ENCODE data around the gene PCYT1A.

Gene PCYT1A

GRCh38 chr3:196216089-196216564, 71.4 kb downstream of the PCYT1A start, which contains the start of gene SLC51A:
Gene SLC51A, plus strand, starts transcription at chr3:196216534. Its CDS starts 179 bp downstream, at chr3:196216713.
- no peak for TF ChIP-seq RARB (CRISPR knock-in tag; IDR thresholded peaks at IDR 0.05)
- TF ChIP-seq TSHZ2 (CRISPR knock-in tag; IDR thresholded peaks at IDR 0.05) = no peak
- TF ChIP-seq OSR1 (CRISPR knock-in tag; IDR thresholded peaks at IDR 0.05) = no peak
- no peak for TF ChIP-seq ZFP3 (CRISPR knock-in tag; IDR thresholded peaks at IDR 0.05)
- no peak for TF ChIP-seq ARNTL (CRISPR knock-in tag; IDR thresholded peaks at IDR 0.05; ENCODE audit: borderline replicate concordance, low read depth)
- TF ChIP-seq, protein P1, sequence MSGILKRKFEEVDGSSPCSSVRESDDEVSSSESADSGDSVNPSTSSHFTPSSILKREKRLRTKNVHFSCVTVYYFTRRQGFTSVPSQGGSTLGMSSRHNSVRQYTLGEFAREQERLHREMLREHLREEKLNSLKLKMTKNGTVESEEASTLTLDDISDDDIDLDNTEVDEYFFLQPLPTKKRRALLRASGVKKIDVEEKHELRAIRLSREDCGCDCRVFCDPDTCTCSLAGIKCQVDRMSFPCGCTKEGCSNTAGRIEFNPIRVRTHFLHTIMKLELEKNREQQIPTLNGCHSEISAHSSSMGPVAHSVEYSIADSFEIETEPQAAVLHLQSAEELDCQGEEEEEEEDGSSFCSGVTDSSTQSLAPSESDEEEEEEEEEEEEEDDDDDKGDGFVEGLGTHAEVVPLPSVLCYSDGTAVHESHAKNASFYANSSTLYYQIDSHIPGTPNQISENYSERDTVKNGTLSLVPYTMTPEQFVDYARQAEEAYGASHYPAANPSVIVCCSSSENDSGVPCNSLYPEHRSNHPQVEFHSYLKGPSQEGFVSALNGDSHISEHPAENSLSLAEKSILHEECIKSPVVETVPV (CRISPR knock-in tag; IDR thresholded peaks at IDR 0.05) = no peak
- TF ChIP-seq ISL1 (CRISPR knock-in tag; IDR thresholded peaks at IDR 0.05) = no peak
- TF ChIP-seq, protein P2, sequence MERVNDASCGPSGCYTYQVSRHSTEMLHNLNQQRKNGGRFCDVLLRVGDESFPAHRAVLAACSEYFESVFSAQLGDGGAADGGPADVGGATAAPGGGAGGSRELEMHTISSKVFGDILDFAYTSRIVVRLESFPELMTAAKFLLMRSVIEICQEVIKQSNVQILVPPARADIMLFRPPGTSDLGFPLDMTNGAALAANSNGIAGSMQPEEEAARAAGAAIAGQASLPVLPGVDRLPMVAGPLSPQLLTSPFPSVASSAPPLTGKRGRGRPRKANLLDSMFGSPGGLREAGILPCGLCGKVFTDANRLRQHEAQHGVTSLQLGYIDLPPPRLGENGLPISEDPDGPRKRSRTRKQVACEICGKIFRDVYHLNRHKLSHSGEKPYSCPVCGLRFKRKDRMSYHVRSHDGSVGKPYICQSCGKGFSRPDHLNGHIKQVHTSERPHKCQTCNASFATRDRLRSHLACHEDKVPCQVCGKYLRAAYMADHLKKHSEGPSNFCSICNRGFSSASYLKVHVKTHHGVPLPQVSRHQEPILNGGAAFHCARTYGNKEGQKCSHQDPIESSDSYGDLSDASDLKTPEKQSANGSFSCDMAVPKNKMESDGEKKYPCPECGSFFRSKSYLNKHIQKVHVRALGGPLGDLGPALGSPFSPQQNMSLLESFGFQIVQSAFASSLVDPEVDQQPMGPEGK (CRISPR knock-in tag; IDR thresholded peaks at IDR 0.05; ENCODE audit: borderline replicate concordance) = no peak
- no peak for TF ChIP-seq ZNF70 (CRISPR knock-in tag; IDR thresholded peaks at IDR 0.05)
- TF ChIP-seq TCF4 (CRISPR knock-in tag; IDR thresholded peaks at IDR 0.05; ENCODE audit: borderline replicate concordance) = no peak
- ATAC-seq = no peak

DNA sequence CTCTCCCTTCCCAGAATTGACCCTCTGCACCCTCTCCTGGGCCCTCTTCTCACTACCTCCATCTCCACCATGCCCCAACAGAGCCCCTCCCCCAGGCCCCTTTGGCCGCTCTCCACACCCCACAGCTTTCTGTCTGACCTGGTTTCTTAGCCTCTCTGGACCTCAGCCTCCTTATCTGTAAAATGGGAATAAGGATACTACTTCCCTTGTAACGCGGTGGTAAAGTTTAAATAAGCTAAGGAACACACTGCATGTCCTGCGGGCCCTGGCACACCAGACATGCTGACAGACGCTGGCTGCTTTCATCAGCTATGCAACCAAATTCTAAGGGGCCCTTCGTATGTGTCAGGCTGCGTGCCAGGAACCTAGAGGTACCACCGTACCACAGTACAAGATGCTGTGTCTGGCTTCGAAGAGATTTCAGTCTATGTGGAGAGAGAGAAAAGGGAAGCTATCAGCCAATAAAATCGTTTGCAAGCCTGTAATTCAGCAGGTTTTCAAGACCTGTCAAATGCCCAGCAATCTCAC, 72.0 kb downstream of the PCYT1A start:
- no peak for ATAC-seq
- no peak for TF ChIP-seq ZNF565 (CRISPR knock-in tag; conservative IDR thresholded peaks at IDR 0.05; ENCODE audit: low read depth)
- no peak for TF ChIP-seq ZC3H10 (CRISPR knock-in tag; IDR thresholded peaks at IDR 0.05)
- no peak for TF ChIP-seq TSHZ2 (CRISPR knock-in tag; IDR thresholded peaks at IDR 0.05)
- TF ChIP-seq ZNF70 (CRISPR knock-in tag; IDR thresholded peaks at IDR 0.05) = no peak
- TF ChIP-seq, protein P1 (CRISPR knock-in tag; IDR thresholded peaks at IDR 0.05) = no peak
- no peak for TF ChIP-seq ZNF8 (CRISPR knock-in tag; IDR thresholded peaks at IDR 0.05)
- no peak for TF ChIP-seq ISL1 (CRISPR knock-in tag; IDR thresholded peaks at IDR 0.05)
- TF ChIP-seq PPARA (CRISPR knock-in tag; IDR thresholded peaks at IDR 0.05; ENCODE audit: borderline replicate concordance) = no peak
- TF ChIP-seq, protein P2 (CRISPR knock-in tag; IDR thresholded peaks at IDR 0.05; ENCODE audit: borderline replicate concordance) = no peak

Measured in SK-N-SH treated with all-trans-retinoic acid at 6 μM for 48 hours (cell line).